ENCODE results near the gene SOX6.

SOX6 gene

DNA sequence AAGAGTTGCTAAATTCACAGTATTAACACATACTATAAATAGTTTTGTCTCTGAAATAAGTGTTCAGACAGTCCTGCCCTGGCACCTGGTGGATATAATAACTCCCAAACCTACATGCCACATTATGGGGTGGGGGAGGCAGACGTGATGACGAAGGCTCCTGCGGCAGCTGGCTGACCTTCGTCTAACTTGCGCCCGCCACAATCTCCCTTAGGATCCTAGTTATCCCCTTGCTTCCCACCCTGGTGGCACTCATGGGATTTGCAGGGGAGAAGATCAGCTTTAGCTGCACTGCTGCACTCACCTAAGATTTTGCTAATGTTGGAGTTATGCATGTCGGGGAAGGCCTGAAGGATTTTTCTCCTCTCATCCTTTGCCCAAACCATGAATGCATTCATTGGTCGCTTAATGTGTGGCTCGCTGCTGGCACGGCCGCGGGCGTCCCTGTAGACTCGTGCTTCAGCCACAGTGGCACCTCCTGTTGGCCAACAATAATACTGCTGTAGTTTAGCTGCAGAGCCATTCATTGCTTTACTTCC lies 367.6 kb downstream of the SOX6 start:
- Histone ChIP-seq H3K9ac (ENCODE audit: low read length in 5 of 5) (no peak overlapping the region), H3K27ac (ENCODE audit: low read depth, low read length) (no peak overlapping the region), H3K27me3 (ENCODE audit: control insufficient read depth in 5 of 5, insufficient read depth in 4 of 5, low read length in 5 of 5) (no peaks in the 10 kb centered on the region), H3K36me3 (ENCODE audit: control insufficient read depth in 5 of 5, insufficient read depth in 5 of 5, low read length in 5 of 5) (peaks cover 0 to 3% (median 0%) of the 10 kb centered on the region in 5 donors), H3K4me3 (ENCODE audit: low read depth in 1 of 5, low read length in 5 of 5) (no peak overlapping the region), H3K4me1 (ENCODE audit: control insufficient read depth in 5 of 5, insufficient read depth in 5 of 5, low read length in 5 of 5) (peaks cover 0 to 9% (median 3%) of the 10 kb centered on the region in 5 donors), H3K9me3 (ENCODE audit: control insufficient read depth in 5 of 5, low read length in 5 of 5) (no peaks in the 10 kb centered on the region)

DNA sequence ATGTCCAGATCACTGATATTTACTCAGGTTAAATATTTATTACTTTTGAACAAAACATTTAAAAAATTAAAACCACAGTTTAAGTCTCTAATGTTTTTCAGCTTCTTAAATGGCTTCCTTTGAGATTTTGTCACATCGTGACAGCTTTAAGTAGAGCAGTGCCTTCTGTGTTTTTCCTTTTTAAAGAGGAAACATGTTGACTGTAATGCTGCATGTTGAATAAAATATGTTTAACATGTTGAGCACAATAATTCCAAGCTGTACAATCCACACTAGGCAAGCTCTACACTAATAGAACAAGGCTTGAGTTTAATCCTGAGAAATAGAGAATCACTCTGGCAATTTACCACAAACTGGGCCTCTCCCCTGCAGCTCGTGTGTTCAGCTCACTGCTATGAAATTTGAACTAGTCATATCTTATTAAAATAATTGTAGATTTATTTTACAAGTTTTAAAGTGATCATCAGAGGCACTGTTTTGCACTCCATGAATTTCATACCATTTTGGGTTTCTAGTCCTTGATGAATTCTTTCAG lies 368.3 kb downstream of the SOX6 start:
- H3K4me1 ChIP-seq (ENCODE audit: control insufficient read depth in 5 of 5, insufficient read depth in 5 of 5, low read length in 5 of 5) = peaks cover 0 to 9% (median 3%) of the 10 kb centered on the region in 5 donors
- no peak overlapping the region for H3K27ac ChIP-seq (ENCODE audit: low read depth, low read length)
- H3K27me3 ChIP-seq (ENCODE audit: control insufficient read depth in 5 of 5, insufficient read depth in 4 of 5, low read length in 5 of 5) = no peaks in the 10 kb centered on the region

DNA sequence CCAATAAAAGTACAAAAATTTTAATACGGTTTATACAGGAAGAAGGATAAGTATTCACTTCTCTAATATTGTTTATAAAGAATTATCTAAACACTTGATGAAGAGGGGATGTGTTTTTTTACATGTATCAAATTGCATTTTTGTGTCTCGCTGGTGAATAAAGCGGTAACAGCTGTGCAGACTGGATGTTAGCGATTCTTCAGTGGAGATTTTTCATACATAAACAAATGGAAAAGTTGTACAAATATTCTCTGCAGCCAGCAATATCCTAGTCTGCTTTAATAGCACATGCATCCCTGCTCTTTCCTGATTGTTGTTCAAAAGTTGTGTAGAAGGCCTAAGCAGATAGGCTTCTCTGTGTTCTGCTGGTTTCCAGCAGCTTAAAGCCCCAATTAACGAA lies 369.3 kb downstream of the SOX6 start:
- Histone ChIP-seq H3K9me3 (ENCODE audit: control insufficient read depth in 5 of 5, low read length in 5 of 5) (no peaks in the 10 kb centered on the region), H3K4me1 (ENCODE audit: control insufficient read depth in 5 of 5, insufficient read depth in 5 of 5, low read length in 5 of 5) (peaks cover 0 to 9% (median 3%) of the 10 kb centered on the region in 5 donors), H3K9ac (ENCODE audit: low read length in 5 of 5) (no peak overlapping the region), H3K36me3 (ENCODE audit: control insufficient read depth in 5 of 5, insufficient read depth in 5 of 5, low read length in 5 of 5) (peaks cover 0 to 3% (median 0%) of the 10 kb centered on the region in 5 donors), H3K4me3 (ENCODE audit: low read depth in 1 of 5, low read length in 5 of 5) (no peak overlapping the region), H3K27me3 (ENCODE audit: control insufficient read depth in 5 of 5, insufficient read depth in 4 of 5, low read length in 5 of 5) (no peaks in the 10 kb centered on the region), H3K27ac (ENCODE audit: low read depth, low read length) (no peak overlapping the region)

More for the DNA sequence above, 368.3 kb downstream of the SOX6 start:
- Histone ChIP-seq H3K9ac (ENCODE audit: low read length in 5 of 5) (no peak overlapping the region), H3K4me3 (ENCODE audit: low read depth in 1 of 5, low read length in 5 of 5) (no peak overlapping the region), H3K36me3 (ENCODE audit: control insufficient read depth in 5 of 5, insufficient read depth in 5 of 5, low read length in 5 of 5) (peaks cover 0 to 3% (median 0%) of the 10 kb centered on the region in 5 donors), H3K9me3 (ENCODE audit: control insufficient read depth in 5 of 5, low read length in 5 of 5) (no peaks in the 10 kb centered on the region)

DNA sequence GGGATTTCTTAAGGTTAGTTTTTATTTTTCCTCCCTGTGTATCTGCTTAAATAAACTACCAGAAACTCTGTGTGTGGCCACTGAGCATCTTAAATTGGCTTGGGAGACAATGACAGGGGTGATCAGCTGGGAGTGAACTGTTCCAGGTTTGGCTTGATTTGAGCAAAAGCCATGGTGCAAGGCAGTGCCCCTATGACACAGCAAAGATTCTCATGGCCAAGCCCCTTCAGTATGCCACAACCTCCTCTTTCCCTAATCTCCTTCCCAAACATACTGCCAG lies 370.5 kb downstream of the SOX6 start:
- Histone ChIP-seq H3K36me3 (ENCODE audit: control insufficient read depth in 5 of 5, insufficient read depth in 5 of 5, low read length in 5 of 5) (peaks cover 0 to 3% (median 0%) of the 10 kb centered on the region in 5 donors), H3K4me3 (ENCODE audit: low read depth in 1 of 5, low read length in 5 of 5) (no peak overlapping the region), H3K4me1 (ENCODE audit: control insufficient read depth in 5 of 5, insufficient read depth in 5 of 5, low read length in 5 of 5) (peaks cover 0 to 9% (median 3%) of the 10 kb centered on the region in 5 donors), H3K9me3 (ENCODE audit: control insufficient read depth in 5 of 5, low read length in 5 of 5) (no peaks in the 10 kb centered on the region), H3K9ac (ENCODE audit: low read length in 5 of 5) (no peak overlapping the region), H3K27me3 (ENCODE audit: control insufficient read depth in 5 of 5, insufficient read depth in 4 of 5, low read length in 5 of 5) (no peaks in the 10 kb centered on the region), H3K27ac (ENCODE audit: low read depth, low read length) (no peak overlapping the region)

DNA sequence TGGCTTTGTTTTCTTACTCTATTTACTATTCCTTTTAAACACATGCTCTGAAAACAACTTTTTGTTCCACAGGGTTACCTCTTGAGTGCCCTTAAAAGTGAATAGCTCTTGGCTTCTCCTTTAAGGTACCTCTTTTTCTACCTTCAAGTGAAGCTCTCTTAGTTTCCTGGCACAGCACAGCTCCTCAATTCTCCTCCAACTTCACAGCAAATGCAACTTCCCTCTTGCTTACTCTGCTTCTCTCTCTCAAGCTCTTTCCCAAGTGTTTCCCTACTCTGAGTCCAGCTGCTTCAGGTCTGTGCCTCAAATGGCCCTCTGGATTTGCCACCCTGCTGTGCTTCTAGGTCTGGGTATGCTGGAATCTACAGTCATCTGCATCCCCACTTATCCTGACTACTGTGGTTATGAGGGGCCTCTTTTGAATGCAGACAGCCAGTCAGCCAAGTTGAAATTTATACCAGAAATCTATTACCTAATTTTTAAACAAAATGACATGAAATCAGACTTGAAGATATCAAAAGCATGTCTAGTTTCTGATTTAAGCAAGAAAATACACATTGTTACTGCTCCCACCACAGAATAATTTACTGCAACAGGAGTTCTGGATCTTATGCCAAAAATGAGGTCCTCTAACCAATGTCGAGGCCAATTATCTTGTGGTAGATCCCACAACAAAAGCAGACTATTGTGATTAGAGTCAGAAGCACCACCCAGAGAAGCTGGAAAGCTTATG lies 371.1 kb downstream of the SOX6 start:
- Histone ChIP-seq H3K27ac (ENCODE audit: low read depth, low read length) (no peak overlapping the region), H3K9ac (ENCODE audit: low read length in 5 of 5) (no peak overlapping the region), H3K36me3 (ENCODE audit: control insufficient read depth in 5 of 5, insufficient read depth in 5 of 5, low read length in 5 of 5) (peaks cover 0 to 3% (median 0%) of the 10 kb centered on the region in 5 donors), H3K9me3 (ENCODE audit: control insufficient read depth in 5 of 5, low read length in 5 of 5) (no peaks in the 10 kb centered on the region), H3K4me1 (ENCODE audit: control insufficient read depth in 5 of 5, insufficient read depth in 5 of 5, low read length in 5 of 5) (peaks cover 0 to 9% (median 3%) of the 10 kb centered on the region in 5 donors), H3K4me3 (ENCODE audit: low read depth in 1 of 5, low read length in 5 of 5) (no peak overlapping the region), H3K27me3 (ENCODE audit: control insufficient read depth in 5 of 5, insufficient read depth in 4 of 5, low read length in 5 of 5) (no peaks in the 10 kb centered on the region)

DNA sequence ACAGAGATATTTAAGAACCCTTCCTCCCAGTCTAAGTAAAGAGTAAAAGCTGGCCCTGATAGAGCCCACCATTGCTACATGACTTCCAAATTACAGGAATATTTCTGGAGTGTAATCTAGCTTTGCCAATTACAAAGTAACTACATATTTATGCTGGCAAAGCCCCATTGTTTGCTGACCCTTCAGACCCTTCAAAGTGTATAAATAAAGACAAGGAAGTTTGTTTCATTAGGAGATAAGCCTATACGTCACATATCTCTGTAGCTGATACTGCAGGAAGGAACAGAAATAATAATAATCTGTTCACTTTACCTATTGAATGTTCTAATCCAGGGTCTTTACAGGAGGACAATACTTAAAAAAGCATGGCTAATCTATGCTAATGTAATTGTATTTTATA lies 375.1 kb downstream of the SOX6 start:
- H3K4me1 ChIP-seq (ENCODE audit: control insufficient read depth in 5 of 5, insufficient read depth in 5 of 5, low read length in 5 of 5) = no peaks in the 10 kb centered on the region
- H3K9me3 ChIP-seq (ENCODE audit: control insufficient read depth in 5 of 5, low read length in 5 of 5) = no peaks in the 10 kb centered on the region
- H3K27ac ChIP-seq (ENCODE audit: low read depth, low read length) = no peak overlapping the region
- H3K4me3 ChIP-seq (ENCODE audit: low read depth in 1 of 5, low read length in 5 of 5) = no peak overlapping the region
- no peaks in the 10 kb centered on the region for H3K27me3 ChIP-seq (ENCODE audit: control insufficient read depth in 5 of 5, insufficient read depth in 4 of 5, low read length in 5 of 5)
- H3K36me3 ChIP-seq (ENCODE audit: control insufficient read depth in 5 of 5, insufficient read depth in 5 of 5, low read length in 5 of 5) = peaks cover 0 to 3% (median 0%) of the 10 kb centered on the region in 5 donors
- no peak overlapping the region for H3K9ac ChIP-seq (ENCODE audit: low read length in 5 of 5)

DNA sequence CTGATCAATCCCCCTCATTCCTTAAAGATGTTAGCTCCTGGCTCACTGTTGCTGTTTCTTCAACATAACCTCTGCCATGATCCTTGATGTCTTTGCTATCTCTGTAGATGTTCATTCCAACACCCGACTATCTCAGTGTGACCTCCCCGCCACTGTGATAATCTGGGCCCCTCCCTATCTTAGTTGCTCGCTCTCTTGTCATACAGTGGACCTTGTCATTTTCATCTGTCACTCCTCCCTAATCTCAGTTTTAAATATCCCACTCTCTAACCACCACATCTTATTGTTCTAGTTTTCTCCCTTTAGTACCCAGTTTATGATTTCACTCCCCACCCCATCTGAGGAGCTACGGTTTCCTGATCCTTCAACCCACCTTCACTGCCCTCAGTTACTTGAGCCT lies 379.2 kb downstream of the SOX6 start:
- Histone ChIP-seq H3K4me3 (ENCODE audit: low read depth in 1 of 5, low read length in 5 of 5) (no peak overlapping the region), H3K36me3 (ENCODE audit: control insufficient read depth in 5 of 5, insufficient read depth in 5 of 5, low read length in 5 of 5) (no peaks in the 10 kb centered on the region), H3K4me1 (ENCODE audit: control insufficient read depth in 5 of 5, insufficient read depth in 5 of 5, low read length in 5 of 5) (peaks cover 0 to 1% (median 0%) of the 10 kb centered on the region in 5 donors), H3K27me3 (ENCODE audit: control insufficient read depth in 5 of 5, insufficient read depth in 4 of 5, low read length in 5 of 5) (no peaks in the 10 kb centered on the region), H3K9me3 (ENCODE audit: control insufficient read depth in 5 of 5, low read length in 5 of 5) (no peaks in the 10 kb centered on the region), H3K9ac (ENCODE audit: low read length in 5 of 5) (no peak overlapping the region), H3K27ac (ENCODE audit: low read depth, low read length) (no peak overlapping the region)

DNA sequence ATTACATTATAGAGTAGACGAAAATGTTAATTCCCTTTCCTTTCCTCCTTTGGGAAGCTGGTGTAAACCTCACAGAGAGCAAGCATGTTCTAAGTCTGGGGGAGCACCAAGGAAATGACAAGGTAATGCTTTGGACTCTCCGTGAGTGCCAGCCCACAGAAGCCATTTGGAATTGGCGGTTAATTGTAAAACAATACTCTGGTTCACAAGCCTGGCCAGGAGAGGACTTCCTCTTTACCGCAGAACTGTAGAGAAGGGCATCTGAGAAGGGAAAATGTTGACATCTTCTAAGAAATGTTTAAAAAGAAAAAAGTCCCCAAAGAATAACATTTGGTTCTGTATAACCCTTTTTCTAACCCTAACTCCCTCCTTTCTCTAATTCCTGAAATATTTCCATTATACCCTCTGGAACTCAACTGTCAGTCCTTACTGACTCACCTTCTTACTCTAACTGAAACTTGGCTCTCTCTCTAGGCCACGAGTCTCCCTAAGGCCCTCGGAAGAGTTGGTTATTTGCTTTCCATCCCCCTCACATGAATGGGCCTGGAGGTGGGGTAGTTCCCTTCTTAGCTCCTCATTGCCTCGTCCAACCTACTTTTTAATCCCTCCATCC lies 379.8 kb downstream of the SOX6 start:
- Histone ChIP-seq H3K27me3 (ENCODE audit: control insufficient read depth in 5 of 5, insufficient read depth in 4 of 5, low read length in 5 of 5) (no peaks in the 10 kb centered on the region), H3K4me1 (ENCODE audit: control insufficient read depth in 5 of 5, insufficient read depth in 5 of 5, low read length in 5 of 5) (peaks cover 0 to 7% (median 3%) of the 10 kb centered on the region in 5 donors), H3K27ac (ENCODE audit: low read depth, low read length) (no peak overlapping the region), H3K36me3 (ENCODE audit: control insufficient read depth in 5 of 5, insufficient read depth in 5 of 5, low read length in 5 of 5) (no peaks in the 10 kb centered on the region), H3K9me3 (ENCODE audit: control insufficient read depth in 5 of 5, low read length in 5 of 5) (no peaks in the 10 kb centered on the region), H3K9ac (ENCODE audit: low read length in 5 of 5) (no peak overlapping the region), H3K4me3 (ENCODE audit: low read depth in 1 of 5, low read length in 5 of 5) (no peak overlapping the region)

DNA sequence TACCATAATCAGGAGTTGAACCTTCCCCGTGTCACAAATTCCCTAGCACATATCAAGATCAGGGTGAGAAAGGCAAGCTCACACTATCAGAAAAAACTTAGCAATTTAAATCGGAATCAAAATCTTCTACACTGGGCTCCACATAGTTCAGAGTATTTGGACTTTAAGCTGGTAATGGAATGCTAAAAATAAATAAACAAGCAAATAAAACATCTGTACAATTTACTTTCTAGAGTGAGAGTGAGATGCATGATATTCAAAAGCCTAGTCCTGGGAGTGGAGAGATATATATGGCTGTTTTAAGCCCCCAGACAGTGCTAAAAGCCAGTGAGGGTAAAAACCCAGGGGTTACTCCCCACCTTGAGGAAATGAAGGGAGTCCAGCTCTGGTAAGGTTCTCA lies 380.6 kb downstream of the SOX6 start:
- H3K4me3 ChIP-seq (ENCODE audit: low read depth in 1 of 5, low read length in 5 of 5) = no peak overlapping the region
- peaks cover 0 to 15% (median 11%) of the 10 kb centered on the region in 5 donors for H3K4me1 ChIP-seq (ENCODE audit: control insufficient read depth in 5 of 5, insufficient read depth in 5 of 5, low read length in 5 of 5)
- no peaks in the 10 kb centered on the region for H3K9me3 ChIP-seq (ENCODE audit: control insufficient read depth in 5 of 5, low read length in 5 of 5)
- no peaks in the 10 kb centered on the region for H3K36me3 ChIP-seq (ENCODE audit: control insufficient read depth in 5 of 5, insufficient read depth in 5 of 5, low read length in 5 of 5)
- no peak overlapping the region for H3K9ac ChIP-seq (ENCODE audit: low read length in 5 of 5)
- no peaks in the 10 kb centered on the region for H3K27me3 ChIP-seq (ENCODE audit: control insufficient read depth in 5 of 5, insufficient read depth in 4 of 5, low read length in 5 of 5)
- no peak overlapping the region for H3K27ac ChIP-seq (ENCODE audit: low read depth, low read length)

DNA sequence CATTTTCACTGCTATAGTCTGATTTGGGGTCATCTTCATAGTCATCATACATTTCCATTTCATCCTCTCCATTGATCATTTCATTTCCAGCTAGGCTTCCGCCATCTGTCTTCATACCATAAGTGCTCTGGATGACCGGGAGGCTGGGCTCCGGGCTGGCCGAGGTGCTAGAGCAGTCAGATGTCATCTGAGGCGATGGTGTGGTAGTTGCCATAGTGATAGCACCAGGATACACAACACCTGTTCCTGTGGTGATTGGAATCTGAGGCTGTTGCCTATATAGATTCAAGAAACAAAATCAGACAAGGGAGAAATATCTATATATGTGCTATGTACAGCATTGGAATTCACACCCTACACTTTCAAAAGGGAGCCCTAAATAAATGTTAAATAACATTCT lies 383.5 kb downstream of the SOX6 start:
- H3K27ac ChIP-seq (ENCODE audit: low read depth, low read length) = no peak overlapping the region
- no peaks in the 10 kb centered on the region for H3K36me3 ChIP-seq (ENCODE audit: control insufficient read depth in 5 of 5, insufficient read depth in 5 of 5, low read length in 5 of 5)
- H3K4me3 ChIP-seq (ENCODE audit: low read depth in 1 of 5, low read length in 5 of 5) = no peak overlapping the region
- H3K27me3 ChIP-seq (ENCODE audit: control insufficient read depth in 5 of 5, insufficient read depth in 4 of 5, low read length in 5 of 5) = no peaks in the 10 kb centered on the region
- peaks cover 3 to 43% (median 28%) of the 10 kb centered on the region in 5 donors for H3K4me1 ChIP-seq (ENCODE audit: control insufficient read depth in 5 of 5, insufficient read depth in 5 of 5, low read length in 5 of 5)
- no peak overlapping the region for H3K9ac ChIP-seq (ENCODE audit: low read length in 5 of 5)
- H3K9me3 ChIP-seq (ENCODE audit: control insufficient read depth in 5 of 5, low read length in 5 of 5) = no peaks in the 10 kb centered on the region
